ENCODE measurements around the gene COX17.

COX17 gene

DNA sequence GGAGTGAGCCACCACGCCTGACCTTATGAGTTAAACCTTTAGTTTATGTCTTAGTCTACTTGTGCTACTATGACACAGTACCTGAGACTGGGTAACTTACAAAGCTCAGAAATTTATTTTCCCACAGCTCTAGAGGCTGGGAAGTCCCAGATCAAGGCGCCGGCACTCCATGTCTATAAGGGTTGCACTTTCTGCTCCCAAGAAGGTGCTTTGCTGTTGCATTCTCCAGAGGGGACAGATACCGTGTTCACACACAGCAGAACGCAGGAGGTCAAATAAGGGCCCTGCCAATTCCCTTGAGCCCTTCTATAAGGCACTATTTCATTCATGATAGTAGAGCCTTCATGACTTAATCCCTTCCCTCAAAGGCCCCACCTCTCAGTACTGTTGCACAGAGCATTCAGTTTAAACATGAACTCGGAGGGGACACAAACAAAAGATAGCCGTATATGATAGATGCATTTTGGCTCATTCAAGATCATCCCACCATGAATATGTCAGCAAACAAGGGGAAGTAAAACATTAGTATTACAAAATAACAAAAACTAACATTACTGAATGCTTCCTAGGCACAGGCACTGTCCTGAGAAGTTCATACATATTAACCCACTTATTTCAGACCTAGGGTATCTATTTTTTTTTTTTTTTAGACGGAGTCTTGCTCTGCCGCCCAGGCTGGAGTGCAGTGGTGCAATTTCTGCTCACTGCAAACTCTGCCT, 53.0 kb downstream of the COX17 start:
- no peak for DNase-seq (ENCODE audit: low spot score)

DNA sequence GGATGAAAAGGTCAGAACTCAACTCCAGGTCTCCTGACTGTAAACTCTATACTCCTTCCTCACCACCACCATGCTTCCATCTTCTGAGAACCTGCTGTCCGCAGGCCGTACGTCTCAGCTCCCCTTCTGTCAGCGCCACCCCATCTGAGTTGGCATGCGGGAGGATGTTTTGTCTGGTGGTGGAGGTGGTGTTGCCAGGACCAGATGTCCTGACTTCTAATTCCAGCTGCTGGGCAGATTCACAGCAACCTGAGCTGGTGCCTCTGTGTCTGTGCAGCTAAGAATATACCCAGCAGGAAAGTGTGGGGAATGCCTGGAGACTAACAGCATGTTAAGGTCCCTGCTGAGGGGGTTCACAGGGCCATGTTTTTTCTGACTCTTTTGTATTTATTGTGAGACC, 56.3 kb downstream of the COX17 start:
- no peak for DNase-seq (ENCODE audit: low spot score)
